OCI-LY3 (cell line): Measurements from ENCODE around the gene TTC39B.

Experiments
- CTCF ChIP-seq: fragments of 200-600, 300-600 bp; sonication (generic); IDR thresholded peaks from 2 replicates; pipeline ENCODE4 v1.5.1; 2014; ENCODE audit warnings: antibody characterized with exemption, low read length, low read depth
- EZH2phosphoT487 ChIP-seq: fragments of 200-600 bp; shearing (Covaris generic); IDR thresholded peaks from 2 replicates; pipeline ENCODE4 v1.6.1; 2018; ENCODE audit warnings: antibody characterized with exemption, mixed run types, low read depth

- TF ChIP-seq CTCF (no peak), EZH2phosphoT487 (no peak)
These were observed 79.5 kb downstream of the TTC39B start for GRCh38 chr9:15227491-15227890.
